Pancreas (tissue), 10 donors: ENCODE data around the gene MRAP2. TPM values are rescaled to one million over a fixed set of nuclear protein-coding genes. Genes with fewer than 3 reads are reported as not detected.
"Not testable (repeated sequence)": the region's sequence is repeated elsewhere in the genome, so short reads cannot be mapped to it uniquely, and the experiment has no call there.

ENCODE experiments used
- ATAC-seq, 4 donors: fragments of 200-7000 bp; cut with Tn5 transposase; one replicate each; pipeline versions ENCODE4 v1.8.0 to v1.9.1; 2020; ENCODE audit warnings: mild to moderate bottlenecking in 4 of 4, moderate library complexity in 4 of 4
- DNase-seq, 6 donors: peaks; one replicate each; pipeline ENCODE4 v3.0.0-alpha.2; 2020
- FAIRE-seq: peaks from 2 replicates; lab custom pipeline; 2012; peaks lifted over from hg19 to GRCh38; lab: Jason Lieb, UNC
- H3K27ac ChIP-seq, 4 donors: fragments of 200-600 bp; sonication (generic); 1 replicate in 3 of 4; 2 replicates in 1 of 4; pipeline versions ENCODE4 v1.5.0 to v1.8.0; 2020
- H3K27me3 ChIP-seq, 4 donors: fragments of 200-600 bp; one replicate each; pipeline ENCODE4 v1.8.0; 2021
- H3K36me3 ChIP-seq, 3 donors: fragments of 200-600 bp; sonication (generic) in 1 of 3; one replicate each; pipeline versions ENCODE4 v1.5.0 to v1.8.0; 2020 to 2021
- H3K4me1 ChIP-seq, 3 donors: fragments of 200-600 bp; one replicate each; pipeline ENCODE4 v1.8.0; 2021
- H3K4me3 ChIP-seq, 4 donors: fragments of 200-600 bp; sonication (generic) in 2 of 4; one replicate each; pipeline versions ENCODE4 v1.5.0 to v1.8.0; 2020 to 2021
- H3K9me3 ChIP-seq, 4 donors: fragments of 200-600 bp; one replicate each; pipeline ENCODE4 v1.8.0; 2021
- WGBS, 2 donors: extraction: QIAGEN DNeasy Blood & Tissue Kit; methylation state at CpG; one replicate each; pipeline ENCODE4 v1.1.7; 2013; 5-methylcytosine and 5-hydroxymethylcytosine counted together
- intact Hi-C, 3 donors: fragments of 100-400 bp; cut with DNase I; formaldehyde crosslinking; loops; one replicate each; pipeline versions ENCODE4 v1.11.1 to v1.14.2; 2022
- polyA plus RNA-seq, 2 donors: library from polyadenylated mRNA; stranded (reverse); fragments of 200-250 nt; gene quantifications; one replicate each; pipeline ENCODE4 v1.2.3, GENCODE V29; 2013
- total RNA-seq, 6 donors: library from RNA; stranded (reverse); fragmentation: NEBNext Ultra II Directional in 4 of 6; extraction: Animal tissue kit (Norgen Biotek cat#: 25700) in 4 of 6; gene quantifications; one replicate each; pipeline versions ENCODE4 v1.2.1 to v1.2.4, GENCODE V29; 2021 to 2023
- TF ChIP-seq, protein P1 (sequence below), 4 donors: fragments of 200-600 bp; sonication (generic) in 3 of 4; IDR thresholded peaks; one replicate each; pipeline versions ENCODE4 v1.5.0 to v1.8.0; 2021; ENCODE audit warnings: antibody characterized with exemption in 4 of 4
- donor health status: healthy with polysubstance abuse.
- donor health status: DM: no; HTN: no; CAD: no; lungs with moderate emphysema.
- donor health status: DM: no; HTN: no; CAD: no.
- donor health status: control.
- donor health status: control.
- donor health status: Bipolar disorder and iron deficiency.
- donor health status: DM: yes; HTN: yes; CAD: no.
- donor health status: DM: no; HTN: no; CAD: no.
- donor health status: DM: no; HTN: no; CAD: no.
- donor health status: DM: yes; HTN: yes; CAD: no.

MRAP2 gene
- total and polyA plus RNA-seq, 8 donors = 0.88 to 20.2 (median 2.9) TPM

DNA sequence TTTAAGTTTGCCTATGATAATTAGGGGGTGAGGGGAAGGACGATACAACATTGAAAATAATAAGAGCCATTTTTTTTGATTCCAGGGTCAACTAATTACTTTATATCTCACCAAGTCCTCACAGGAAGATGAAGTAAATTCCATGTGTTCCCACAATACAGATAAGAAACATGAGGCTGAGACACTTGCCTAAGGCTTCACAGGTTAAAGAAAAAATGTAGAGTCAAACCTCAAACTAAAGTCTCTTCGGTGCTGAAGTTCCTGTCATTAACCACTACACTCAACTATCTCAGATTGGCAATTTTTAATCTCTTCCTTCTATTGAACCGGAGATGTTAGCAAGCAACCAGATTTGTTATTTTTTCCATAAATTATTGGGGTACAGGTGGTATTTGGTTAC lies 33.0 kb downstream of the MRAP2 start:
- H3K27ac ChIP-seq = no peak overlapping the region
- DNase-seq = no peak
- TF ChIP-seq, protein P1, sequence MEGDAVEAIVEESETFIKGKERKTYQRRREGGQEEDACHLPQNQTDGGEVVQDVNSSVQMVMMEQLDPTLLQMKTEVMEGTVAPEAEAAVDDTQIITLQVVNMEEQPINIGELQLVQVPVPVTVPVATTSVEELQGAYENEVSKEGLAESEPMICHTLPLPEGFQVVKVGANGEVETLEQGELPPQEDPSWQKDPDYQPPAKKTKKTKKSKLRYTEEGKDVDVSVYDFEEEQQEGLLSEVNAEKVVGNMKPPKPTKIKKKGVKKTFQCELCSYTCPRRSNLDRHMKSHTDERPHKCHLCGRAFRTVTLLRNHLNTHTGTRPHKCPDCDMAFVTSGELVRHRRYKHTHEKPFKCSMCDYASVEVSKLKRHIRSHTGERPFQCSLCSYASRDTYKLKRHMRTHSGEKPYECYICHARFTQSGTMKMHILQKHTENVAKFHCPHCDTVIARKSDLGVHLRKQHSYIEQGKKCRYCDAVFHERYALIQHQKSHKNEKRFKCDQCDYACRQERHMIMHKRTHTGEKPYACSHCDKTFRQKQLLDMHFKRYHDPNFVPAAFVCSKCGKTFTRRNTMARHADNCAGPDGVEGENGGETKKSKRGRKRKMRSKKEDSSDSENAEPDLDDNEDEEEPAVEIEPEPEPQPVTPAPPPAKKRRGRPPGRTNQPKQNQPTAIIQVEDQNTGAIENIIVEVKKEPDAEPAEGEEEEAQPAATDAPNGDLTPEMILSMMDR (IDR thresholded peaks at IDR 0.05) = no peak
- H3K4me1 ChIP-seq = no peaks in the 10 kb centered on the region
- H3K9me3 ChIP-seq = no peaks in the 10 kb centered on the region
- intact Hi-C loops = no loop called here
- H3K36me3 ChIP-seq = no peaks in the 10 kb centered on the region
- 65 to 69% methylated on average over 3 of the region's 3 CpGs for WGBS, 2 donors
- FAIRE-seq = no peak
- no peaks in the 10 kb centered on the region for H3K27me3 ChIP-seq
- no peak for ATAC-seq
- H3K4me3 ChIP-seq = no peak overlapping the region

- H3K4me3 ChIP-seq, H3K9me3 ChIP-seq, ATAC-seq, H3K4me1 ChIP-seq, H3K36me3 ChIP-seq, H3K27me3 ChIP-seq, DNase-seq, intact Hi-C loops, H3K27ac ChIP-seq, FAIRE-seq: not testable (repeated sequence)
- 60 to 80% methylated on average over 5 of the region's 5 CpGs for WGBS, 2 donors
These were observed 35.3 kb downstream of the MRAP2 start for GRCh38 chr6:84068873-84069272.

- Histone ChIP-seq H3K27me3 (no peaks in the 10 kb centered on the region), H3K4me1 (no peaks in the 10 kb centered on the region), H3K9me3 (no peaks in the 10 kb centered on the region), H3K4me3 (no peak overlapping the region), H3K27ac (no peak overlapping the region), H3K36me3 (no peaks in the 10 kb centered on the region)
- ATAC-seq = no peak
- intact Hi-C loops = no loop called here
- TF ChIP-seq, protein P1 (IDR thresholded peaks at IDR 0.05) = no peak
- WGBS, 2 donors = 78 to 84% methylated on average over 7 of the region's 7 CpGs
- no peak for DNase-seq
- FAIRE-seq = no peak
These were observed 38.9 kb downstream of the MRAP2 start for GRCh38 chr6:84072442-84072997.

DNA sequence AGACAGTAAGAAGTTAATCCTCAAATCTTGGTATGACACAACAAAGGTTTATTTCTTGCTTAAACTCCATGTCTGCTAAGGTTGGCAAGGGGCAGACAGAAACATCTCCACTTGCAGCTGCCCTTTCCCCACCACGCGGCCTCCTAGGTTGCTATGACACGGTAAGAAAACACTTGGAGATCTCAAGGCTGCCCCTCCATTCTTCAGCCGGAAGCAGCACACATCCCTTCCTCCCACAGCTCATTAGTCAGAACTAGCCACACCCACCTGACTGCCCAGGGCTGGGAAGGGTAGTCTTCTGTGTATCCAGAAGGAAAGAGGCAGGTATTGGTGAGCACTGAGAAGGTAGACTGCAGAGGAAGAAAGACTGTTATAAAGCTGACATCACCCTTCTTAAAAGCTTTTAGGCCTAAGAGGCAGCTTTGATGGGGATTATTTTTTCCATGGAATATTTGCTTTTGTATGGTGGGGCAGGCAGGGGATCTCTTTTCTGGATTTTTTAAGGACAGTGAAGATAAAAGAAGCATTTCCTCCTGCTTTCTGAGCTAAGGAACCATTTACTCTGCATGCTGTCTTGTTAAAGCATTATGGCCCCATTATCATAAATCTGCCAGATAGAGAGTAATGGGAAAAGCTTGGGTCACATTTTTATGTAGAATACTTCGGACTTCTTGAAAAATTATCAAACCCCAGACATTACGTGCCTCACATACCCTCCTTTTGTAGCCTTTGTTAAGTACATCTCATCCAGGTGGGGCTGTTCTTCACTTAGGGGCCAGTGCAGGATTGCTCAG lies 41.6 kb downstream of the MRAP2 start:
- TF ChIP-seq, protein P1 (IDR thresholded peaks at IDR 0.05) = no peak
- no peak for FAIRE-seq
- H3K4me3 ChIP-seq = no peak overlapping the region
- no peak for DNase-seq
- H3K36me3 ChIP-seq = no peaks in the 10 kb centered on the region
- no peak overlapping the region for H3K27ac ChIP-seq
- intact Hi-C loops = no loop called here
- no peaks in the 10 kb centered on the region for H3K27me3 ChIP-seq
- no peaks in the 10 kb centered on the region for H3K9me3 ChIP-seq
- H3K4me1 ChIP-seq = no peaks in the 10 kb centered on the region
- ATAC-seq = peak in 2 of 4 donors; percentile 37 to 61
- 38 to 49% methylated on average over 6 of the region's 6 CpGs for WGBS, 2 donors

DNA sequence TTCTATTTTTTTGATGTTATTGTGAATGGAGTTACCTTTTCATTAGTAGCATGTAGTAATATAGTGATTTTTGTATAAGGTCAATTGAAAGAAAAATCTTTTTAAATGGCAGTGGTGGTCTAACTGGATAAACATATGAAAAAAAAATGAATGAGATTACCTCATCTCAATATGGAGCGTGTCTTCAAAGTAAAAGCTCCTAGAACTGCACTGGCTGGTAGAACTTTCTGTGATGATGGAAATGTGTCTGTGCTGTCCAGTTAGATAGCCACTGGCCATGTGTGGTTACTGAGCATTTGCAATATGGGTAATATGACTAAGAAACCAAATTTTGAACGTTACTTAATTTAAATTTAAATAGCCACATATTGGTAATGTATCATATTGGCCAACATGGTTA lies 44.1 kb downstream of the MRAP2 start:
- no peaks in the 10 kb centered on the region for H3K36me3 ChIP-seq
- H3K27me3 ChIP-seq = no peaks in the 10 kb centered on the region
- intact Hi-C loops = no loop called here
- no peak for FAIRE-seq
- no peak for ATAC-seq
- H3K9me3 ChIP-seq = no peaks in the 10 kb centered on the region
- DNase-seq = no peak
- TF ChIP-seq, protein P1 (IDR thresholded peaks at IDR 0.05) = no peak
- H3K27ac ChIP-seq = no peak overlapping the region
- H3K4me1 ChIP-seq = no peaks in the 10 kb centered on the region
- H3K4me3 ChIP-seq = no peak overlapping the region
- WGBS, 2 donors = 45 to 66% methylated on average over 2 of the region's 2 CpGs
